IMR-90 (cell line): ENCODE results near the gene ETV7.
"Not testable (repeated sequence)": the region's sequence is repeated elsewhere in the genome, so short reads cannot be mapped to it uniquely, and the experiment has no call there.

Source experiments
- BHLHE40 ChIP-seq: fragments of 150-350 bp; IDR thresholded peaks from 2 replicates; pipeline ENCODE4 v1.6.1; 2016; ENCODE audit warnings: mild to moderate bottlenecking, low read depth, low read length
- FOS ChIP-seq: fragments of 150-350 bp; IDR thresholded peaks from 2 replicates; pipeline ENCODE4 v1.6.1; 2016; ENCODE audit warnings: low read depth, low read length
- MAZ ChIP-seq: IDR thresholded peaks from 2 replicates; pipeline ENCODE4 v1.6.1; 2012; ENCODE audit warnings: low read depth, mild to moderate bottlenecking, low read length, improper control_type of control experiment, moderate library complexity, borderline replicate concordance
- MXI1 ChIP-seq: IDR thresholded peaks from 2 replicates; pipeline ENCODE4 v1.6.1; 2012; ENCODE audit warnings: low read depth, mild to moderate bottlenecking, low read length, moderate library complexity, borderline replicate concordance
- POLR2A ChIP-seq: IDR thresholded peaks from 2 replicates; pipeline ENCODE4 v1.6.1; 2012; ENCODE audit warnings: mild to moderate bottlenecking, low read depth, low read length
- RAD21 ChIP-seq: IDR thresholded peaks from 2 replicates; pipeline ENCODE4 v1.6.1; 2012; ENCODE audit warnings: low read length, improper control_type of control experiment
- RCOR1 ChIP-seq: IDR thresholded peaks from 2 replicates; pipeline ENCODE4 v1.6.1; 2012; ENCODE audit warnings: mild to moderate bottlenecking, low read length, improper control_type of control experiment; ENCODE audit not compliant: insufficient replicate concordance
- RFX5 ChIP-seq: IDR thresholded peaks from 2 replicates; pipeline ENCODE4 v1.8.0; 2012; ENCODE audit warnings: low read depth, mild to moderate bottlenecking, low read length, moderate library complexity
- SMC3 ChIP-seq: fragments of 150-350 bp; IDR thresholded peaks from 2 replicates; pipeline ENCODE4 v1.6.1; 2016; ENCODE audit warnings: low read depth, mild to moderate bottlenecking, antibody characterized with exemption, low read length, moderate library complexity
- TF ChIP-seq, protein P1 (sequence below): conservative IDR thresholded peaks from 2 replicates; pipeline ENCODE4 v1.5.1; 2012; ENCODE audit warnings: mild to moderate bottlenecking, low read depth, low read length, improper control_type of control experiment
- TF ChIP-seq, protein P2 (sequence below): fragments of 150-350 bp; IDR thresholded peaks from 2 replicates; pipeline ENCODE4 v1.6.1; 2017; ENCODE audit warnings: mild to moderate bottlenecking, antibody characterized with exemption, low read length, low read depth
- TF ChIP-seq, protein P3 (sequence below): fragments of 150-350 bp; IDR thresholded peaks from 2 replicates; pipeline ENCODE4 v1.6.1; 2016; ENCODE audit warnings: low read depth, mild to moderate bottlenecking, low read length, moderate library complexity, borderline replicate concordance

- not testable (repeated sequence) for TF ChIP-seq RAD21, POLR2A, RFX5, MXI1, MAZ, RCOR1, BHLHE40, FOS, SMC3
- TF ChIP-seq, protein P1, sequence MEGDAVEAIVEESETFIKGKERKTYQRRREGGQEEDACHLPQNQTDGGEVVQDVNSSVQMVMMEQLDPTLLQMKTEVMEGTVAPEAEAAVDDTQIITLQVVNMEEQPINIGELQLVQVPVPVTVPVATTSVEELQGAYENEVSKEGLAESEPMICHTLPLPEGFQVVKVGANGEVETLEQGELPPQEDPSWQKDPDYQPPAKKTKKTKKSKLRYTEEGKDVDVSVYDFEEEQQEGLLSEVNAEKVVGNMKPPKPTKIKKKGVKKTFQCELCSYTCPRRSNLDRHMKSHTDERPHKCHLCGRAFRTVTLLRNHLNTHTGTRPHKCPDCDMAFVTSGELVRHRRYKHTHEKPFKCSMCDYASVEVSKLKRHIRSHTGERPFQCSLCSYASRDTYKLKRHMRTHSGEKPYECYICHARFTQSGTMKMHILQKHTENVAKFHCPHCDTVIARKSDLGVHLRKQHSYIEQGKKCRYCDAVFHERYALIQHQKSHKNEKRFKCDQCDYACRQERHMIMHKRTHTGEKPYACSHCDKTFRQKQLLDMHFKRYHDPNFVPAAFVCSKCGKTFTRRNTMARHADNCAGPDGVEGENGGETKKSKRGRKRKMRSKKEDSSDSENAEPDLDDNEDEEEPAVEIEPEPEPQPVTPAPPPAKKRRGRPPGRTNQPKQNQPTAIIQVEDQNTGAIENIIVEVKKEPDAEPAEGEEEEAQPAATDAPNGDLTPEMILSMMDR: not testable (repeated sequence)
- TF ChIP-seq, protein P2, sequence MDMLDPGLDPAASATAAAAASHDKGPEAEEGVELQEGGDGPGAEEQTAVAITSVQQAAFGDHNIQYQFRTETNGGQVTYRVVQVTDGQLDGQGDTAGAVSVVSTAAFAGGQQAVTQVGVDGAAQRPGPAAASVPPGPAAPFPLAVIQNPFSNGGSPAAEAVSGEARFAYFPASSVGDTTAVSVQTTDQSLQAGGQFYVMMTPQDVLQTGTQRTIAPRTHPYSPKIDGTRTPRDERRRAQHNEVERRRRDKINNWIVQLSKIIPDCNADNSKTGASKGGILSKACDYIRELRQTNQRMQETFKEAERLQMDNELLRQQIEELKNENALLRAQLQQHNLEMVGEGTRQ: not testable (repeated sequence)
- TF ChIP-seq, protein P3, sequence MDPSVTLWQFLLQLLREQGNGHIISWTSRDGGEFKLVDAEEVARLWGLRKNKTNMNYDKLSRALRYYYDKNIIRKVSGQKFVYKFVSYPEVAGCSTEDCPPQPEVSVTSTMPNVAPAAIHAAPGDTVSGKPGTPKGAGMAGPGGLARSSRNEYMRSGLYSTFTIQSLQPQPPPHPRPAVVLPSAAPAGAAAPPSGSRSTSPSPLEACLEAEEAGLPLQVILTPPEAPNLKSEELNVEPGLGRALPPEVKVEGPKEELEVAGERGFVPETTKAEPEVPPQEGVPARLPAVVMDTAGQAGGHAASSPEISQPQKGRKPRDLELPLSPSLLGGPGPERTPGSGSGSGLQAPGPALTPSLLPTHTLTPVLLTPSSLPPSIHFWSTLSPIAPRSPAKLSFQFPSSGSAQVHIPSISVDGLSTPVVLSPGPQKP: not testable (repeated sequence)
These were observed 49.2 kb downstream of the ETV7 start for GRCh38 chr6:36338223-36338622.
